ENCODE data around the gene TBX15. TPM values are rescaled to one million over a fixed set of nuclear protein-coding genes. Genes with fewer than 3 reads are reported as not detected.

Gene TBX15
- polyA plus RNA-seq, 10 donors = 44.9 to 72.2 (median 59.0) TPM

GRCh38 chr1:119003413-119004128, 15.4 kb upstream of the TBX15 start:
- no peak for DNase-seq

- DNase-seq = peak in 1 of 3 donors; percentile 36
Measured at GRCh38 chr1:119002028-119002686, 14.0 kb upstream of the TBX15 start.

DNA sequence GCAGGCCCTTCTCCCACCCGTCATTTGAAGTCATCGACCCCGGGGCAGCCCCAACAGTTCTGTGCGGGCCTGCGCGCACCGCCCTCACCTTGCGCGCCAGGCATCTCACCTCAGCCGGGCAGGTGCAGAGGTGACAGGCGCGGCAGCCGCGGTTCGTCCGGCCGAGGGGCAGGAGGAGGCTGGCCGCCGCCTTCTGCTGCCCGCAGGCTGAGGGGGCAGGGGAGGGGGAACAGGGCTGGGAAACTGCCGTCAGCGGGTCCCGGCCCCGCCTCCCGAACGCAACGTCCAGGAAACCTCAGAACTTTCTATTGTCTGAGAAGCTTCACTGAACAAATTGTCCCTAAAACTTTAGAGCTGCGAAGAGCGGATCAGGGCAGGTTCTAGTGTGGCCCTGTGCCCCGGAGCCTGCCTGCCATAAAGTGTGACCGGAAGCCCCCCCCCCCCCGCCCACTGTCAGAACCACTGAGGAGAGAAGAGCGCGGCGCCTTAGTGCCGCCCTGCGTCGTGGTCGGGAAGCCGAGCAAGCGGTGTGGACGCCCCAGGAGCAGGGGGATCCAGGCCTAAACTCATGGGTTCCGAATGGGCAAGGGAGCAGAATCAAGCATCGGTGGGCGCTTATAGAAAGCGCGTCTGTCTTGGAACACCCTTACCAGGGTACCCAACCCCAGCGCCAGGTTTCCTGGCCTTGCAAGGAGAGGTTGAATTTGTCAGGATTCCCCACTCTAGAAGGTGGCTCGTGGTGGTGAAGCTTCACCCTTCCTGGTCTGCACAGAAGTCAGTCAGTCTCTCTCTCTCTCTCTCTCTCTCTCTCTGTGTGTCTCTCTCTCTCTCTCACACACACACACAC, 13.3 kb upstream of the TBX15 start:
- peak in 1 of 3 donors; percentile 78 for DNase-seq

DNA sequence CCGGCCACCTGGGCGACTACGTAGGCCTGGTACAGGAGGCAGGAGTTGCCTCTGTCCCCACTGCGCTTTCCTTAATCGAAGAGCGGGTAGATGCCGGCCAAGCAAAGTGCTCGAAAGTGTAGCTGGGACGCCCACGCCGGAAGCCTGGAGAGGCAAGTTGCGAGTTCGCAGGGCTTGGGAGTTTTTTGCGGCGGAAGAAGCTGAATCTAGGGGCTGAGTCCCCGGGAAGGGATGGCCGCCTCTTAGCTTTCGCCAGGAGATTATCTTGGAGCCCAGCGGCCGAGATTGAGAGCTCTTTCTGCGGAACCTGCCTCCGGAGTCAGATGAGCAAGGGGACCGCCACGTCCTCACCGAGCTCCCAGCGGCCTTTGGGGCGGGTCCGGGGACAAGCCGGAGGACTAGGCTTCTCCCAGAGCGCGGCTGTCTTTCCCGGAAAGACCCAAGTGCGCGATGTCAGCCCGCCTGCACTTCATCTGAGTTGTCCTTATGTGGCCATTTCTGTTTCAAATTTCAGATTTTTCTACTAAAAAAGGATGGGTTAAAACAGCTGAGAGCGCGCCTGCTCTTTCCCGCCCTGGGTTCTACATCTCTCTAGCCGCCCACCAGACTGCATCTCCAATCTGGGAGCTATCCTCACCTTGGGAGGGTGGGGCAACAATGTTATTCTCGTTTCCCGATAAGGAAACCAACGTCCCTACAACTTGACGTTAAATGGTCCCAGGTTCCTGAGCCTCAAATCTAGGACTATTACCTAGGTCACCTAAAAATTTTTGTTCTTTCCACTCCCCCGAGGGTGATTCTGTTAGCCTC, 12.4 kb upstream of the TBX15 start:
- peak in 1 of 3 donors; percentile 80 for DNase-seq

GRCh38 chr1:118999348-119000071, 11.4 kb upstream of the TBX15 start:
- peak in 1 of 3 donors; percentile 36 for DNase-seq

DNA sequence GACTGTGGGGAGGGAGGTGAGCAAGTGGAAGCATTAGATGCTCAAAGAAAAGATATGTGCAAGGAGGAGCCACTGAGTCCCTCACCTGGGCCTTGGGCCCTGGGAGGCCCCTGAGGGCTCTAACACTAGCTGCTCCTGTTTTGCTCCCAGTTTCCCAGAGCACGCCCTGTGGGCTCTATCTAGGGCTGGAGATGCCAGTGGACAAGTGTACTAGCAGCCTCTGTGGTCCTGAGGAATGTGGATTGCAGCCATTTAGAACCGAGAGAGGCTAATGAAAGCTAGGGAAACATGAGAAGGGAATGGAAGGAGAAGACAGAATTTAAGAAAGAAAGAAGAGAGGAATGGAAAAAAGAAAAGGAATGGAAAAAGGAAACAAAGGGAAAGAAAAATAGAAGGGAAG, 10.0 kb upstream of the TBX15 start:
- DNase-seq = no peak

GRCh38 chr1:118997225-118997624, 9.1 kb upstream of the TBX15 start:
- DNase-seq = no peak

DNA sequence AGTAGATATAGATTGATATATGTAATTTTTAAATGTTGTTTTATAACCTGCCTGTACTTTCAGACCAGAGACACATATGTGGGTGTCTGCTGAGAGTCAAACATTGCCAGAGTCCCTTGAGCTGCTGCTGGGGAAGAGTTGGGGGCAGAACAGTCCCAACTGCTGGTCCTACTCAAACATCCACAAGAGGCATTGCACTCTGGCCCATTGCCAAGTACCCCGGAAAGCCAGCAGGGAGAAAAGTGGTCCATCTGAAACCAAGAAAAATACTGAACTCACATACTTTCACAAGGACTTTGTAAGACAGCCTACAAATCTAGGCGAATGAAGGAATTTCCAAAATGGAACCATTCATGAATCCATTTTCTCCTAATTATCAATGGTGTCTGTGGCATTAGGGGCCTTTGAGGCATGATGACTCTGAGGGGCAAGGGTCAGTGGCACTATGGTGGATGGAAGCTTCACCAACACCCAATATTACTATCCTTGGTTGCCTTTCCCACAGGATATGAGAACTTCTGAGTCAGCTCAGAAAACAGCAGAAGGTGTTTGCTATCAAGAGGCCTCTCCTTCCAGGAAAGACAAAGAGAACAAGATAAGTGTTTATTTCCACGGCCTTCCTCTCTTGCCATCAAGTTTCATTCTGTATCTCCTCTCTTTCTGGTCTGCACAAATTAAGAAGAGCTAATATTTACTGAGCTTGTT, 7.3 kb upstream of the TBX15 start:
- DNase-seq = peak in 1 of 3 donors; percentile 6

DNA sequence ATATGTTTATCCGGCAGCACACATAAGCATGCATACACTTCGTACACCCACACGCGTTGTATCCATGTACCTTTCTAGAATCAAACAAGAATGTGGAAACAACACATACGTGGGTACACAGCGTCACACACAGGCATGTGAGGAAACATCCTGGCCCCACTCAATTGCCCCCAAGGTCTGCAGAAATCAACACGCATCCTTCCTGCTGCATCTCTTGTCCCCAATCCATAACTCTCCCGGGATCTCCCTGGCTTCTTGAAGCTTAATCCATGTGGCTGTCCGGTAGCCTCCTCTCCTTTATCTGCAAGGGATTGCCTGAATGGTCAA, 5.5 kb upstream of the TBX15 start:
- DNase-seq = peak in 1 of 3 donors; percentile 44

GRCh38 chr1:118992868-118993699, 4.9 kb upstream of the TBX15 start:
- DNase-seq = peak in 1 of 3 donors; percentile 60

DNA sequence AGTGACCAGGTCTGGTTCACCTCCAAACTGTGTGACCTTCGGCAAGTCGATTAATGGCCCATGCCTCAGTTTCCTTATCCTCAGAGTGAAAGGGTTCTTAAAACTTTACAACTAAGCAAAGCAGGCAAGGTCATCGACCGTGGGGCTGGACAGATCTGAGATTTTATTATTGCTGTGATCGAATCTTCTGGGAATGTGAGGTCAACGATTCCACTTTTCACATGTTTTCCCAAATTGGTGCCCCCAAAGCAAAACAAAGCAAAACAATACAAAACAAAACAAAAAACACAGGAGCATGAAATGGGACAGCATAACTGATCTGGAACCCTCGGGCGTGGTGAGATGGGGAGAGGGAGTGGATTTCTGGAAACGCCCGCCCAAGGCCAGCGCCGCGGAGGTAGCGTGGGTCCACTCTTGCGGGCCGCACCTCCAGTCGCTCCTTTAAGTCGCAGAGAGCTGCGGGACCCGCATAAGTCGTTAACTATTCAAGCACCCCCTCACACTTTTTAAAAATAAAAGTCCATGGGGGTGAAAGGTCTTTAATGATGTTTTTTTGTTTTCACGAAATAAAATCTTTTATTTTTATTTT, 4.2 kb upstream of the TBX15 start:
- DNase-seq = peak in 1 of 3 donors; percentile 25

DNA sequence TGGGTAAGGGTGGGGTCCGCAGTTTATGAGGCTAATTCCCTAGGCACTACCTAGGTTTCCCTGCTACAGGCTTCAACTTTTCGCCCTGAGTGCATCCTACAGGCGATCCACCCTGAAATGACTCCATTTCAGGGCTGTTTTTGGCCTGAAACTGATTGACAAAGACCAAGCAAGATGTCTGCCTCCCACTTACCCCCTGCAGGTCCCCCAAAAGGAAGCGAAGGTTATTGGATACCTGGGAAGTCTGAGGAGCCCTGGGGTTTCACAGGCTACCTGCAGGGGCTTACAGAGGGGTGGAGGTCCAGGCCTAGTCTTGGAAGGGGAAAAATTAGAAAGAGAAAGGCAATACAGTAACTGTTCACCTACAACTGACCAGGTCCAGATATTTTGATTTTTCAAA, 3.3 kb upstream of the TBX15 start:
- no peak for DNase-seq

- peak in 1 of 3 donors; percentile 78 for DNase-seq
Measured at GRCh38 chr1:118990513-118991152, 2.5 kb upstream of the TBX15 start.

GRCh38 chr1:118989878-118990378, 1.8 kb upstream of the TBX15 start:
- peak in 1 of 3 donors; percentile 82 for DNase-seq

DNA sequence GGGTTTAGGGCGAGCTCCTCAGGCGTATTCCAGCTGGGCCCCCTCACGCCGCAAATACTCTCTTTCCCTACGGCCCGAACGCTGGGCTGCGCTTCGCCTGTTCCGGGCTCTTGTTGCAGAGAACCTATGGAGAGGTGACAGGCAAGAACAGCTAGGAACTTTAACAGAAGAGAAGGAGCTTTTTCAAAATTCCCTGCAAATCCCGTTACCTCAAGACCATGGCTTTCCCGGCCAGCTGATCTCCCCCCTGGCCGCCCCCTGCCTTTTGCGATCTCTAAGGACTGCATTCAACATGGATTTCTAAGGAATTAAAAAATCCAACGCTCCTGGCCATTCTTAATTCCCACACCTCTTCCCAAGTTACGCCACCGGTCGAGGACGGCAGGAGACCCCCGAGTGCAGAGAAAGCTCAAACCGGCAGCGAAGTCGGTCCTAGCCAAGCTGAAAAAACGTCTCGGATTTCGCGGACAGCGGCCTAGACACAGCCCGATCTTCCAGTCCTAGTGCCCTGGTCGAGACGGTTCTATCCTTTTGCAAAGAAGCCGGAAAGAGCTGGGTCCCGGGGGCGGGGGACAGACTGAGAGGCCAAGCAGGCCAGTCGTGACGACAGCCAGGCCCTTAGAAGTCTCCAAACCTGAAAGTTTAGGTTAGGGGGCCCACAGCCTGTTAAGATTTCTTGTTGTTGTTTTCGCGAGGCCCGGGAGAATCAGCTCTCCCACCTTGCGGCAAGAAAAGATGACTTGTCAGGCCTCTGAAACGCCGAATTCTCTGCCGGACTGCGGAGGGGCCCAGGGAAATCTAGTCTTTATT, 1.1 kb upstream of the TBX15 start:
- DNase-seq = peak in 1 of 3 donors; percentile 86

DNA sequence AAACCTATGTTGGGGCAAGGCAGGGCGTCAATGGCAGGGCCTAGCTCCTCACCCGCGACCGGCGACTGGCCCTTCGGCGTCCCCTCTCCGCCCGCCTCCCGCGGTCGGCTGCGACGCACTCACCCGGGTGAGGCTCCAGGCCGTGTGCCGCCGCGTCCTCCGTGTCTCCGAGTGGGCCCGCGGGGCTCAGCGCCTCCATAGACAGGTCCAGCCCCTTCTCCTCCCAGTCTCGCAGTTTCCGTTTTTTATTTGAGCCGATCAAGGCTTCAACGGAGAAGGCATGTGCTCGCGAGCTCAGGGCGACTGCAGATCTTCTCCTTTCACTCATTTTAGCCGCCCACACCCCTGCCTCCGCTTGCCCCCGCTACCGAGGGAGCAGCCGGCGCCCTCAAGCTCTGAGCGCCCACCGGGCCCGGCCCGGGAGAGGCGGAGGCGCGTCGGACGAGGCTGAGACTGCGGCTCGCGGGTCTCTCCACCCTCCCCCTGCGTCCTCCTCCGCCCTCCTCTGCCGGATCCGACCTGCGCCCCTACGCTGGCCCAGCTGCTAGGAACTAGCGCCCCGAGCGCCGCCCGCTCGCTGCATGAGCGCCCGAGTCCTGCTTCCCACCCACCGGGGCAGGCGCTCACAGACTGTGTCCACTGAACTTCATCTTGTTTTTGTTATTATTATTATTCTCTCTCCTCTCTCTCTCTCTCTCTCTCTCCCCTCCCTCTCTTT, 516 bp downstream of the TBX15 start:
- DNase-seq = peak in 2 of 3 donors; percentile 82 to 94

Measured in muscle of back (tissue), 11 donors.